ENCODE data around the gene NNAT. TPM values are rescaled to one million over a fixed set of nuclear protein-coding genes. Genes with fewer than 3 reads are reported as not detected.
"Not testable (repeated sequence)": the region's sequence is repeated elsewhere in the genome, so short reads cannot be mapped to it uniquely, and the experiment has no call there.

Gene NNAT
- polyA plus RNA-seq, 4 donors, result 79.3 to 124 (median 98.9) TPM

GRCh38 chr20:37538003-37538402 is 17.0 kb downstream of the NNAT start:
- no peak for DNase-seq (ENCODE audit: low read depth in 4 of 4, low spot score in 3 of 4)

DNA sequence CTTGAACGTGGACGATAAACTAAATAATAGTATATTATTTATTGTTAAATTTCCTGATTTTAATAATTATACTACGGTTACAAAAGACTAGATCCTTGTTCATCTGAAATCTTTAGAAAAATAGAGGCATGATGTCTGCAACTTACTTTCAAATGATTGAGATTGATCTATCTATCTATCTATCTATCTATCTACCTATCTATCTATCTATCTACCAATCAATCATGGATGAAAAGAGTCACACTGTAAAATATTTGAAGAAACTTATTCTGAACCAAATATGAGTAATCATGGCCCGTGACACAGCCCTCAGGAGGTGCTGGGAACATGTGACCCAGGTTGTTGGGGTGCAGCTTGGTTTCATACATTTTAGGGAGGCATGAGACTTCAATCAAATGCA is 18.4 kb downstream of the NNAT start:
- no peak for DNase-seq (ENCODE audit: low read depth in 4 of 4, low spot score in 3 of 4)

DNA sequence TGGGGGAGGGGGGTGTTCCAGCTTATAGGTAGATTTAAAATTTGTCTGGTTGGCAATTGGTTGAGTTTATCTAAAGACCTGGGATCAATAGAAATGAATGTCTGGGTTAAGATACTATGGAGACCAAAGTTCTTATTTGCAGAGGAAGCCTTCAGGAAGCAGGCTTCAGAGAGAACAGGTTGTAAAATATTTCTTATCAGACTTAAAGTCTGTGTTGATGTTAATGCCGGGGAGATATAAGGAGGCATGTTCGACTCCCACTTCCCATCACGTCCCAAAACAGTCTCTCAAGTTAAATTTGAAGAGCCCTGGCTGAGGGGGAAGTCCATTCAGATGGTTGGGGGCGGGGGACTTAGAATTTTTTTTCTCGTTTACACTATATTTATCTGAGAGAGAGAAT is 19.0 kb downstream of the NNAT start:
- no peak for DNase-seq (ENCODE audit: low read depth in 4 of 4, low spot score in 3 of 4)

- DNase-seq (ENCODE audit: low read depth in 4 of 4, low spot score in 3 of 4), result not testable (repeated sequence)
Measured at GRCh38 chr20:37540838-37541237, 19.8 kb downstream of the NNAT start.

GRCh38 chr20:37541326-37541725 is 20.3 kb downstream of the NNAT start:
- no peak for DNase-seq (ENCODE audit: low read depth in 4 of 4, low spot score in 3 of 4)

- DNase-seq (ENCODE audit: low read depth in 4 of 4, low spot score in 3 of 4), result no peak
Measured at GRCh38 chr20:37542281-37542680, 21.2 kb downstream of the NNAT start.

DNA sequence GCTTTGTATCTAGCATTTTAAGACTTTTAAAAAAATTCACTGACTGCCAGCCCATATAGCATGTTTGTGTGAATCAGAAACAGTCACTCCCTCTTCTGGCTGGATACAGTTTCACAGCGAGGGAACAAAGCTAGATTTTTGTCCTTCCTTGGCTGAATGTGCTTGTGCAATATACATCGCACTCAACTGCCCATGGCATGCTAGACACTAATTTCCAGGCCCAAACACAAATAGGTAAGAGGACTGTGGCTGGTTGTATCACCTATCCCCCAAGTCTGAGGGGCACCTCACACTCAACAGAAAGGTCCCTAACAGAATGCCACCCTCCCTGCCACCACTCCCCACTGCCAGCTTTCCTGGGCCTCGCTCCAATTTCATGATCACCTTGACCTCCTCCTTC is 22.8 kb downstream of the NNAT start:
- DNase-seq (ENCODE audit: low read depth in 4 of 4, low spot score in 3 of 4), result no peak

DNA sequence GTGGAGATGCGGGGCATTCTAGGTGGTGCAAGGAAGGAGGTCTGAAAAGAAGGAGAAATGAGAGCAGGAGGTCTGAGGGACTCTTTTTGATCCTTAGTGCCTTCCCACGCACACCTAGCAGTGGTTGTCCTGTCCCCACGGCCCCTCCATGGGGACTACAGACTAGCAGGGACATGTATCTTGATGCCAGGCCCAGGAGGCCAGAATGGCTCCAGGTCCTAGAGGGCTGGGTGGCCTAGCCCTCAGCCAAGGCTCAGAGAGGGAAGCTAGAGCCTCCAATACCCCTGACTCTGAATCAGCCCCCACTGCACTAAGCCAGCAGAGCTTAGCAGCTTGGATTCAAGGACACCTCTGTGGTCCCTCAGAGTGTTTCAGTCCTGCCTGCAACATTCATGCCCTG is 23.3 kb downstream of the NNAT start:
- DNase-seq (ENCODE audit: low read depth in 4 of 4, low spot score in 3 of 4), result no peak

- no peak for DNase-seq (ENCODE audit: low read depth in 4 of 4, low spot score in 3 of 4)
Measured at GRCh38 chr20:37545516-37545915, 24.5 kb downstream of the NNAT start.

DNA sequence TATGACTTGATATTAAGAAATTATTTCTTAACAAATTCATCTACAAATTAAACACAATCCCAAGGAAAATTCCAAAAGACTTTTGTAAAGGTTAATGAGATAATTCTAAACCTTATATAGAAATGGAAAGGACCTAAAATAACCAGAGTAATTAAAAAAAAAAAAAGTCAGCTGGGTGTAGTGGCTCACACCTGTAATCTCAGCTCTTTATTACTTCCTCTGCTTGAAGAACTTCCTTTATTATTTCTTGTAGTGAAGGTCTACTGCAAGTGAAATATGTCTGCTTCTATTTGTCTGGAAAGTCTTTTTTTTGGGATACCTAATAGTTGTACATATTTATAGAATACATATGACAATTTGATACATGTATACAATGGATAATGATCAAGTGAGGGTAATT is 26.9 kb downstream of the NNAT start:
- DNase-seq (ENCODE audit: low read depth in 4 of 4, low spot score in 3 of 4), result no peak

- DNase-seq (ENCODE audit: low read depth in 4 of 4, low spot score in 3 of 4), result not testable (repeated sequence)
Measured at GRCh38 chr20:37550101-37550920, 29.3 kb downstream of the NNAT start.

- DNase-seq (ENCODE audit: low read depth in 4 of 4, low spot score in 3 of 4), result not testable (repeated sequence)
Measured at GRCh38 chr20:37551660-37552059, 30.6 kb downstream of the NNAT start.

DNA sequence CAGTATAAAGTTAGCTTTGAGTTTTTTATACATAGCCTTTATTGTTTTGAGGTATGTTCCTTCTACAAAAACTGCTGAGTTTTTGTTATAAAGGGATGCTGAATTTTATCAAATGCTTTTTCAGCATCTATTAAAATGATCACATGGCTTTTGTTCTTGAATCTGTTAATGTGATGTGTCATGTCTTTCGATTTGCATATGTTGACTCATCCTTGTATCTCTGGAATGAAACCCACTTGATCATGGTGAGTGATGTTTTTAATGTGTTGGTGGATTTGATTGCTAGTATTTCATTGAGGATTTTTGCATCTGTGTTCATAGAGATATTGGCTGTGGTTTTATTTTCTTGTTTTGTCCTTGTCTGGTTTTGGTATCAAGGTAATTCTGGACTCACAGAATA is 31.4 kb downstream of the NNAT start:
- DNase-seq (ENCODE audit: low read depth in 4 of 4, low spot score in 3 of 4), result no peak

GRCh38 chr20:37554721-37555298 is 33.8 kb downstream of the NNAT start:
- DNase-seq (ENCODE audit: low read depth in 4 of 4, low spot score in 3 of 4), result not testable (repeated sequence)

- no peak for DNase-seq (ENCODE audit: low read depth in 4 of 4, low spot score in 3 of 4)
Measured at GRCh38 chr20:37556538-37556937, 35.5 kb downstream of the NNAT start.

- DNase-seq (ENCODE audit: low read depth in 4 of 4, low spot score in 3 of 4), result no peak
Measured at GRCh38 chr20:37558306-37558705, 37.3 kb downstream of the NNAT start.

DNA sequence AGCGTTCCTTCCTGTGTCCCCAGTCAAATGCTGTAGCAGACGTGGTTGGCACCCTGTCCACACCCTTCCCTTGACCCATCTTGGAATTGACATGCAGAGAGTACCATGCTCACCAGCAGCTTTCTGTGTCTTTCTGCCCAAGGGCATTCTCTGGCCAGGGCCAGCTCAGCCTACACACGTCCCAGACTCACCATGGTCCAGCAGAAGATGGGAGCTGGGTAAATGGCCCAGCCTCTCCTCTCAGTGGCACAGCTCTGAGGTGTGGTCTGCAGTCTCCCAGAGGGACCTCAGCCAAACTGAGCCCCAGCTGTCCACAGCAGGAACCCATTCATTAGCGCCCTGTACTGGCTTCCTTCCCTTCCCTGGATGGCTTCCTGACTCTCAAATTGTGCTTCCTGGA is 37.7 kb downstream of the NNAT start:
- DNase-seq (ENCODE audit: low read depth in 4 of 4, low spot score in 3 of 4), result no peak

DNA sequence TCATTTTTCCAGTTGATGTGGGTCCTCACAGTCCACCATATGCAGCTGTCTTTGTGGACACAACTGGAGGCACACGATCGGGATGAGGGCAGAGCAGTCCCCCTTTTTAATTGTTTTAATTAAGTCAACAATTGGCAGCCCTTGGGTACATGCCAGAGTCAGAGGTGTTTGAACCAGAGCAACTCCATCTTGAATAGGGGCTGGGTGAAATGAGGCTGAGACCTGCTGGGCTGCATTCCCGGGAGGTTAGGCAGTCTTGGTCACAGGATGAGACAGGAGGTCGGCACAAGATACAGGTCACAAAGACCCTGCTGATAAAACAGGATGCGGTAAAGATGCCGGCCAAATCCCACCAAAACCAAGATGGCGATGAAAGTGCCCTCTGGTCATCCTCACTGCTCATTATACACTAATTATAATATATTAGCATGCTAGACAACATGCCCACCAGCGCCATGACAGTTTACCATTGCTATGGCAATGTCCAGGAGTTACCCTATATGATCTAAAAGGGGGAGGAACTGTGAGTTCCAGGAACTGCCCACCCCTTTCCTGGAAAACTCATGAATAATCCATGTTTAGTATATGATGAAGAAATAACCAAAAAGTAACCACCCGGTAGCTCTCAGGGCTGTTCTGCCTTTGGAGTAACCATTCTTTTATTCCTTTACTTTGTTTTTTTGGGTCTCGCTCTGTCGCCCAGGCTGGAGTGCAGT is 38.4 kb downstream of the NNAT start:
- no peak for DNase-seq (ENCODE audit: low read depth in 4 of 4, low spot score in 3 of 4)

DNA sequence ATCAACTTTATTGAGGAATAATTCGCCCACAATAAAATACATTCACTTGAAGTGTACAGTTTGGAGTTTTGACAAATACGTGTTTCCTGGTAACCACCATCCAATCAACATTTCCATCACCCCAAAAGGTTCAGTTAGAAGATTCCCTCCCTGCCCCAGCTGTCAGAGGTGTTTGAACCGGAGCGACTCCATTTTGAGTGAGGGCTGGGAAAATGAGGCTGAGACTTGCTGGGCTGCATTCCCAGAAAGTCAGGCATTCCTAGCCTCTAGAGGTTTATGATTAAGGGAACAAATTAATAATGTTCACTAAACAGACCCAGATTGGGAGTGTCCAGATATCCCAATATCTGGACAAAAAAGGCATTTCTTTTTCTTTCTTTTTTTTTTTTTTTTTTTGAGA is 39.6 kb downstream of the NNAT start:
- no peak for DNase-seq (ENCODE audit: low read depth in 4 of 4, low spot score in 3 of 4)

GRCh38 chr20:37562695-37563480 is 41.8 kb downstream of the NNAT start:
- DNase-seq (ENCODE audit: low read depth in 4 of 4, low spot score in 3 of 4), result no peak

GRCh38 chr20:37564016-37564387 is 43.0 kb downstream of the NNAT start:
- DNase-seq (ENCODE audit: low read depth in 4 of 4, low spot score in 3 of 4), result no peak
